ENCODE measurements around the gene MCOLN2.

Gene MCOLN2

DNA sequence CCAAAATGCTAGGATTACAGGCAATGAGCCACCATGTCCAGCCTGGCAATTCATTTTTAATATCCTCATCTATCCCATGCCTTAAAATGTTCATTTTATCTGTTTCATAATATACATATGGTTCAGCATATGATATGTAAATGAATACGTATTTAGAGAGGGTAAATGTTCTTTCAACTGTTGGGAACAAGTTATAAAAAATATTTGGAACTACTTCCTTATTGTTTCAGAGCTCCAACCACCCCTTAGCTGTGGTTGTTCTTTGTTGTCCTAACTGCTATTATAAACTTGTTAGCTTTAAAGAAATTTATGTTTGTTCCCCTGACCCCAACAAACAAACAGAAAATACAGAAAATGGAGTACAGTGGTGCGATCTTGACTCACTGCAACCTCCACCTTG is 14.5 kb downstream of the MCOLN2 start:
- DNase-seq = no peak

DNA sequence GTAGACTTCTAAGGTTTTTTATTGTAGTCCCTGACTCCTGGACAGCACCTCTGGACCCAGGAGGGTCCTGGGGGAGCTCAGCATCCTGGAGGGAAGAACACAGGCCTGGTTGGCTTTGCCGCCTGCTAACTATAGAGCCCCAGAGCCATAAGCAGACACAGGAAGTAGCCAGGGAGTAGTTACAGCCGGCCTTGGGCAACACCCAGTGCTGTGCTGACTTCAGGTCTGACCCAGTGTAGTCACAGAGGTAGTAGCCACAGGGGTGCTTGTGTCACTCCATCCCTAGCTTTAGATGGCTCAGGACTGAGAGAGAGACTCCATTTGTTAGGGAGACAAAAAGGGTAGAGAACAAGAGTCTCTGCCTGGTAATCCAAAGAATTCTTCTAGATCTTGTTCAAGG is 21.9 kb downstream of the MCOLN2 start:
- no peak for DNase-seq

DNA sequence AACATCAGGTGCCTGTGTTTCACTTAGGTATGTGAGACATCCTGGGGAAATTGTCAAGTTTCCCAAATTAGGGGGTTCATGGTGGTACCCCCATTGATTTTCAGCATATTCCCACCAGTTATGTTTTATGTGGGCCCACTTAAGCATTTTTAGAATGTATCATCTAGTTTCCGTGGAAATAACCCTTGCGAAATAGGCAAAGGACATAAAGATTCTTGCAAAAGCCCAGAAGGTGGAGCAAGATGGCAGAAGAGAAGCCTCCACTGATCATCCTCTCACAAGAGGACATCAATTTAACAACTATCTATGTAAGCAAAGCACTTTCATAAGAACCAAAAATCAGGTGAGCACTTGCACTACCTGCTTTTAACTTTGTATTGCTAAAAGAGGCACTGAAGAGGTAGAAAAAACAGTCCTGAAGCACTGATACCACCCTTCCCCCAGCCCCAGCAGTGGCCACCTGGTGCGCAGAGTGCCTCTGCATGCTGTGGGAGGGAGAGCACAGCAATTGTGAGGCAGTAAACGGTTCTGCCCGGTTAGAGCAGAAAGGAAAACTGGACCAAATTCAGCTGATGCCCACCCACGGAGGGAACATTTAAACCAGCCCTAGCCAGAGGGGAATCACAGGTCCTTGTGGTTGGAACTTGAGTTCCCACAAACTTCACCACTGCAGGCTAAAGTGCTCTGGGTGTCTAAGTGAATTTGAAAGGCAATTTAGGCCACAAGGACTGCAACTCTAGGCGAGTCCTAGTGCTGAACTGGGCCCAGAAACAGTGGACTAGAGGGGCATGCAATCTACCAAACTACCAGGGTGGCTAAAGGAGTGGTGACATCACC is 23.2 kb downstream of the MCOLN2 start:
- DNase-seq = no peak

DNA sequence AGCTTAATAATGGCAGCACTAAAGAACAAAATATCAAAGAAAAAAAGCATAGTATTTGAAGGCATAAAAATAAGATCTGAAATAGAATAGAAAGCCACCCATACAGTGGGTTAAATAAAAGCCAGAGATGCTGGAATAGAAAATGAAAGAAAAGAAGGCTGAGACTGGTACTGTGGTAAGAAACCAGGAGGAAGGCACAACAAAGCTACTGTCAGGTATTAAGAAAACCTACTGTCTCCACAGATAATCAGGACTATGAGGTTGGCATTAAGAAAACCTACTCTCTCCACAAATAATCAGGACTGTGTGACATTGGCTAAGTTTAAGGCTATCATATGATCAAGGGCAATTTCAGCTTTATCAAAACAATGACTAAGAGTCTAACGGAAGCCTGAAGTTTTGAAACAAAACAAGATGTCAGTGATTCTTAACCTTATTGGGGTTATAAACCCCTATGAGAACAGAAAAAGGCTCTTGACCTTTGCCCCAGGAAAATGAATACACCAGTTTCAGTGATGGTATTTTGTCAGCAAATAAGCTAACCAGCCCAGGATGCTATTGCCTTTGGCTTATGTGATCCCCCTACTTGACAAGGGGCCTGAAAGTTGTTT is 24.4 kb downstream of the MCOLN2 start:
- DNase-seq = no peak

DNA sequence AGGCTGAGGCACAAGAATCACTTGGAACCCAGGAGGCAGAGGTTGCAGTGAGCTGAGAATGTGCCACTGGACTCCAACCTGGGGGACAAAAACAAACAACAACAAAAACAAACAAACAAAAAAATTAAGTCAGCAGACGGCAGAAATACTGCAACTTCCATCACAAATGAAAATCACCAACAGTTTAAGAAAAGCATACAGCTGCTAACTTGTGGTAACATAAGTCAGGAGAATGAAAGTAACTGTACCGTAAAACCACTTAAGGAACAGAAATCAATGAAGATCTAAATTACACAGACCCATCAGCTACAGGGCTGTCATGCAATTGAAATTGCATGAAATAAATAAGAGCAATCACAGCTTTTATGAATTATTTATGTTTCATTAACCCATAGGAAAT is 25.0 kb downstream of the MCOLN2 start:
- DNase-seq = no peak

DNA sequence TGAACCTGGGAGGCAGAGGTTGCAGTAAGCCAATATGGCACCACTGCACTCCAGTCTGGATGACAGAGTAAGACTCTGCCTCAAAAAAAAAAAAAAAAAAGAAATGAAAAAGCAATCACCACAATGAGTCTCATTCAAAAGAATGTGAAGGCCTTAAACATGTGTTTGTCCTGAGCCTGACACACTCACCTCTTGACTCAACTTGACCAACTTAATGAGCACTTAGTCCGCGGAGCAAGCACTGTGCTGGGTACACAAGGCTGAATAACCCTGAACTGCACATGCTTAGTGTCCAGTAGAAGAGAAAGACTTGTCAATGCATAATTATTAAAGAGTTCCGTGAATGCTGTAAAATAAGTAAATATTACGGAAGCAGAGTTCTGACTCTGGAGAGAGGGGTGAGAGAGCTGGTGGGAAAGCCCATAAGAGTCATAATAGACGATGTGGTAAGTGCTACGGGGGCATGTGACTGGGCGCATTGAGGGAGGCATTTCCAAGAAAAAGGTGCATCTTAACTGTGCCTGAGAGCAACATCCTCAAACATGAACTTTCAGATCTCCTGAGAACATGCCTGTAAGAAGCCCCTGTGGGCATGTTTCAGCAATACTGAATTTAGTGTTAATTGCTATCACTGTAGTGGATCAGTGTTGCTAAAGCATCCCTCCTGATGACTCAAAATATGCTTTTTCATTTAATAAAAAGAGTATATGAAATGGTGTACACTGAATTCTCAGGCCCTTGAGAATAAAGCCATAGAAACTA is 27.2 kb downstream of the MCOLN2 start:
- no peak for DNase-seq

DNA sequence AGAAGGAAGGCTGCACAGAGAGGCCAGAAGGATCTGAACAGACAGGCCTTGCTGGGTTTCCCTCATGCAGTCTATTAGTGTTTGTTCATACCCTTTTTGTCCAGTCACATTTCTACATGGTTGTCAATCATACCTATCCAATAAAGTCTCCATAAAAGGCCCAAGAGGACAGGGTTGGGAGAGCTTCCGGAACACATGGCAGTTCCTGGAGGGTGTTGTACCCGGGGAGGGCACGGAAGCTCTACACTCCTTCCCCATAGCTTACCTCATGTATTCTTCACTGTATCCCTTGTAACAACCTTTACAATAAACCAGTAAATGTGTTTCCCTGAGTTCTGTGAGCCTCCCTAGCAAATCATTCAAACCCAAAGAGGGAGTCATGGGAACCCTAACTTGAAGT is 28.0 kb downstream of the MCOLN2 start:
- no peak for DNase-seq

DNA sequence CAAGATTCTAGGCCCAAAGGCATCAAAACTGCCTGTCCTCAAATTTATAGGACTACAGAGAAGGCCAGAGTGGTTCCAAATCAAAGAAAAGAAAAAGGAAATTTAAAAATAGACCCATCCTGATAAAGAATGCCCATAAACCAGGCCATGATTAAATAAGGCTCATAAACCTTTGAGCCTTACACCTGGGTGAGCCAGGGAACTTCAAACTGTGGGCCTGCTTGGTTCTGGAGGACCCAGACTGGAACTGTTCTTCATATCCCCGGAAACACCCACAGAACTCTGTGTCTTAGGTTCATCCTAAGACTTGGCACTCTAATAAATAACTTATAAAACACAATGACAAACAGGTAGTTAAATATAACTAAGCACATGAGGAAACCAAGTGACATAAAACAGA is 28.8 kb downstream of the MCOLN2 start:
- DNase-seq = no peak

DNA sequence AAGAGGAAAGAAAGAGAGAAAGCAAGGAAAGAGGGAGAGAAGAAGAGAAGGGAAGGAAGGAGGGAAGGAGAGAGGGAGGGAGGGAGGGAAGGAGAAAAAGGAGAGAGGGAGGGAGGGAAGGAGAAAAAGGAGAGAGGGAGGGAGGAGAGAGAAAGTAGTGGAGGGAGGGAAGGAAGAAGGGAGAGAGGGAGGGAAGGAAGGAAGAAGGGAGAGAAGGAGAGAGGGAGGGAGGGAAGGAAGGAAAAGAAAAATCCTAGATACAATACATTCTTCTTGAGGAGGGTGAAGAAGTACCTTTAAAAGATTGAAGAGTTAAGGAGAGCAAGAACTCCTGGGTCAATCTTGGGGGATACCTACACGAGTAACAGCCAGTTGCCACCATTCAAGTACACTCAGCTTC is 29.2 kb downstream of the MCOLN2 start:
- no peak for DNase-seq

DNA sequence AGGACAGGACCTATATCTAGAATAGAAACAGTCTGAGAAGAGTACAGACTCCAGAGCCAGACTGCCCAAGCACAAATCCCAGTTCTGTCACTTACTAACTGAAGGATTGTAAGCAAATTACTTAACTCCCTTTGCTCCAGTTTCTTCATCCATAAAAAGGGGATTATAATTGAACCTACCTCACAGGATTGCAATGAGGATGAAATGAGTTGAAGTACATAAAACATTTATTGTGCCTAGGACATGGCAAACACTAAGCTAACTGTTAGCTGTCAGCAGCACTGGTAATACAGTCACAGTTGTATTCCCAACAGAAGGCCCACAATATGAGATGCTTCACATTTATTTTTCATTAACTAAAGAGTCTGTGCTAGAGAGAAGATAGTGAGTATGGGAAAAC is 33.9 kb downstream of the MCOLN2 start:
- DNase-seq = no peak

DNA sequence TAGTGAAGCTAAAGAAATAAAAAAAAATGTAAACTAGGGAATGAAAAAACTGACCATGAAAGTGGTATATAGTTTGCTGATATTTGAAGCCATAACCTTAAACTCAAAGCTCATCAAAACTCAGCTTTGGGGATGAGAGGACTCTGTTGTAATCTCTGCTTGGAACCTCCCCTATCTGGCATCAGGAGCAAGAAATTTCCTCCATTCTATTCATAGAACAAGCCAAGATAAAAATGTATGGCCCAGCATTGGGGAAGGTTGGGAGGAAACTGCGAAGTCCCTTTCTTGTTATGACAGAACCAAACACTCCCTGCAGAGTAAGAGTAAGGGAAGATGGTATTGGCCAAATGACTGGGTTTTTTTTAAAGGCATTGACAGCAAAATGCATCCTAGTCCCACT is 35.6 kb downstream of the MCOLN2 start:
- no peak for DNase-seq

DNA sequence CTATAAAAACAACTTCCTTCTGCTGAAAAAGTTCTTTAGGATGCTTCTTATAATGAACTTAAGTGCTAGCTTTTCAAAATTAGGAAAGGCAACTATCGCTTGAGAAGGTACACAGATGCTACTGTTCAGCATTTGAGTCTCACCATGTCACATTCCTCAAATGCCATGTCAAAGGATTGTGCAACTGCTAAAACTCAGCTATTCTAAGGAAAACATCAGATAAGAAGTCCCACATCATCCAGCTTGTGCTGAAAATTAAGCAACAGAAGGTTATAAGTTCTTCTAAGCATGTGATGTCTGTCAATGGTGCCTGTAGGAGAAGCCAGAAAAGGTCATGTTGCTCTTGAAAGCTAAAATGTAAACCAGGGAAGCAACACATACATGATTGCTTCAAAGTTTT is 36.5 kb downstream of the MCOLN2 start:
- no peak for DNase-seq

DNA sequence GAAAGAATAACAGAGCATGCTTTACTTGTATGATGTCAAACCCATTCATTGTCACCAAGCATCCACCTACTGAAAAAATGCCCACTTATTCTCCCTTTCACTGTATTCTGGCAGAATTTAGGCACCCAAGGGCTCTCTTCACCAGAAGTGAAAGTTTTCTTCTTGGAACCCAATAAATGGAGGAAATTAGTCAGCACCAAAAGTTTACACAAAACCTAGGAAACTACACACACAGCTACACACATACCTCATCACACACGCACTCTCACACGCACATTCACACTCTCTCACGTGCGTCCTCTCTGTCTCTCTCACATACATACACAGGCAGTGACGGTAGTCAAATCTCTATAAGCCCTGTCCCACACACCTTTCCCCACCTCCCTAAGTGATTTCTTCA is 37.6 kb downstream of the MCOLN2 start:
- DNase-seq = no peak

DNA sequence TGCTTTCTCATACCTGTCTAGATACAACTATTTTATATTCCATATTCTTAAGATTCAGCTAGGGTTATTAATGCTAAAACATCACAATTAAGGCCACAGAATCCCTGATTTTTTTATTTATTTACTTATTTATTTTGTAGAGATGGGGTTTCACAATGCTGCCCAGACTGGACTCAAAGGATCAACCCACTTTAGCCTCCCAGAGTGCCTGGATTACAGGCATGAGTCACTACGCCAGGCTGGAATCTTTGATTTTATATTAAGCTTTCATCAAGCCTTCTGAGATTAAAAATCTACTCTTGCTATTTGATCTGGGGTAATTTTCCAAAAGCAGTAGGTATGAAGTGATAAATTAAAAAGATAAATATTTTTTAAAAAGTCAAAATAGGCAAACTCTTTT is 38.9 kb downstream of the MCOLN2 start:
- no peak for DNase-seq

DNA sequence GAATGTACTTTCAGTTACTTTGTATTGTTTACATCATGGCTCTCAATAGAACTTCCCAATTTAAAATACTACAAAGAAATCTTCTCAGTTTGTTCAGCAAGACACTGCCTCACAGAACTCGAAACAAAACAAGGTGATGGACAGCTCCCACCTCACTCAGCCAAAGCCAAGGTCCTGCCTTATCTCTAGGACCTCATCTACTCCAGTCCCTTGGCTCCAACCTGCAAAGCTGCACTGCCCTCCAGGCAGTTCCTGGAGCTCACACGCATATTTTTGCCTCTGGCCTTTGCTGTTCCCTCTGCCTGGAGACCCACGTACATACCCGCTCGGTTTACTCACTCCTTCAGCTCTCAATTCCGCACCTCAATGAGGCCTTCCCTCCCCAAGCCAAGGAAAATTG is 40.3 kb downstream of the MCOLN2 start:
- DNase-seq = no peak

DNA sequence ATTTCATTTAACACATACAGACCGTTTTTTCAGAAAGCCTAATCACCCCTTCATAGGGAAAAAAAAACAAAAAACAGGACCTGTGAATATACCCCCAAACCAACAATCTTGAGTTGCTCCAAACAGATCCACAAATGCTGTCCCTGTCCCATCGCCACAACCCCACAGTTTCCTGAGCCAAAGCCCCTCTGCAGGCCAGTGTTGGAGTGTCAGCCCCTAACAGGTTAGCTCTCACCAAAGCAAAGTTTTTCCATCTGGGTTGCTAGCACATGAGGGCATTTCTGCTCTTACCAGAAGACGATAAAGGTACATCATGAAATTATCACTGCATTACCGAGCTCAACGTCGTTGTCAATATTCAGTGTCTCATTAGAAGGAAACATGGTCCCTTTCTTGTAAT is 40.8 kb downstream of the MCOLN2 start:
- DNase-seq = no peak

DNA sequence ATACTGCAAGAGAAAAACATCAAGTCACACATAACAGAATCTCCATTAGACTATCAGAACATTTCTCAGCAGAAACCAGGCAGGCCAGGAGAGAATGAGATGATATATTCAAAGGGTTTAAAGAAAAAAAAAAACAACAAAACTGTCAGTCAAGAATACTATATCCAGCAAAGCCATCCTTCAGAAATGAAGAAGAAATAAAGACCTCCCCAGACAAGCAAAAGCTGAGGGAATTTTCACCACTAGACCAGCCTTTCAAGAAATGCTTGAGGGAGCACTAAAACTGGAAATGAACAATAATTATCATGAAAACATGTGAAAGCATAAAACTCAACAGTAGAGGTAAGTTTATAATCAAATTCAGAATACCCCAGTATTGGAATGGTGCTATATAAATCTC is 47.2 kb downstream of the MCOLN2 start:
- DNase-seq = no peak

DNA sequence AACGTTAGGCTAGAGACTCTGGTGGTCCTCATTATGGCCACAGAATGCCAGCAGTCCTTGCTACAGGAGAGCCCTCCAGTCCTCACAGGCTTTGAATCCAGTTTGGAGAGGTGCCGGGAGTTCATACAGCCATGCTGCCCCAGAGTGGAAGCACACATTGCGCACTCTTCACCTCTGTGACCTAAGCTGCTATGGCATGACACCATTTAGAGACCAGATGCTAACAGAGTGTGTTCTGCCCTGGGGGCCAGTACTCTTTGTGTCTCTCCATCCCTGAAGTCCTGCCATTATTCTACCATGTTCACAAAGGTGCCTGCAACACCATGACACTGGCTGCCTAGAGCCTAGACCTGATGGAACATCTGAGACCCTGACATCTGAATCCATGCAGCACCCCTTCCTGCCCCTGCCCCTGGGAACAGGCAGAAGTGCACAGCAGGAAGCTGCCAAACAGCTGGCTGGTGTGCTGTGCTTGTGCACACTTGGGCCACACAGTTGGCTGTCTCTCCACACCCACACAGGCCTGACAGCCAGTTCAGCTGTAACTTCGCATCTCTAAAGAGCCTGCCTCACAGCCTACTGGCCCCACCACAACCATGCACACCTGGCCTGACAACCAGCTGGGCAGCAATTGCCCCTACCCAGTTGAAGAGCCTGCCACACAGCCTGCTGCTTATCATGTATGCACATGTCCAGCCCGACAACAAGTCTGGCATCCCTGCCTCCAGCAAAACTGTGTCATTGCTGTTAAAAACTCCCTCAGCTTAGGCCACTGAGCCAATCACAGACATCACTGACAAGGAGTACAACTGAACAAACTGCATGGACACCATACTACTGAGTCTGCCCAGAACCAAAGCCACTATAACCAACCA is 49.1 kb downstream of the MCOLN2 start:
- DNase-seq = no peak

DNA sequence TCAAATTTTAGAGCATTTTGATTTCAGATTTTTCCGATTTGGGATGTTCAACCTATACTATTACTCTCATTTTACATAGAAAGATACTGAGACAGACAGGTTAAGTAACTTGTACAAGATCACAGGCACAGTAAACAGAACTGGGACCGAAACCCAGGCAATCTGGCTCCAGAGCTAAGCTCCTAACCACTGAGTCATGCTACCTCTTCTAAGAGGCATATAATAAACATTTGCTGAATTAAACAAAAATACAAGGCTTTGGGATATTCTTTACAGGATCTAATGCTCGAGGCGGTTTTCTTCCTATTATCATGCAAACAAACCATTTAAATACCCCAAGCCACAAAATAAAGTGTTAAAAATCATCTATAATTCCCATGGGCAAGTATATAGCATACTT is 50.3 kb downstream of the MCOLN2 start:
- DNase-seq = no peak

DNA sequence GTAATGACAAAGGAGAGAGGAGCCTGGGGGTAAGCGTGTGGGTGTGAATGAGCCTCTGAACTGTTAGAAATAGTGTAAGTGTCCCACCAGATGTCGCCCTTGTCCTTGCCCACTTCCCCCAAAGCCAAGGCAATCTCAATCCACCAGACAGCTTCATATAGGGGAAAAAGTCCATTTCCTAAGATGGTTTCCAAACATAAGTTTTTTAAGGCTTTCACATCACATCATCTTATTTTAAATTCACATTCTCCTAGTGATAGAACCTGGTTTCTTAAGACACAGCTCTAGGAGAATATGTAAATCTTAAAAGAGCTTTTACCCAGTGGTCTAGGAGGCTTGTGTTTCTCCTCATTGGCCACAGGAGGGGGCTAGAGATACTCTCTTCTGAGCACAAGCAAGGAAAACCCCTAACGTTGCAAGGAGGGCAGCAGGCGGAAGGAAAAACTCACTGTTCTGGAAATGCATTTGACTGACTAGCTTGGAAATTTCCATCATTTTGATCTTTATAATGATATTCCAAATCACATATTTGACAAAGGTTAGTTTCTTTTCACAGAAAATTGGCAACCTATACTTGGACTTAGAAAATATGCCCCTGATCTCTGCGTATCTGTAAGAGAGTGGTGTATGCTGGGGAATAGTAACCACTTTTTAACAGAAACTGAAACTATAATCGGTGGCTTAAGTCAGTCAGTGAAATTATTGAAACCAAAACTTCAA is 52.0 kb downstream of the MCOLN2 start:
- DNase-seq = peak; percentile 88

DNA sequence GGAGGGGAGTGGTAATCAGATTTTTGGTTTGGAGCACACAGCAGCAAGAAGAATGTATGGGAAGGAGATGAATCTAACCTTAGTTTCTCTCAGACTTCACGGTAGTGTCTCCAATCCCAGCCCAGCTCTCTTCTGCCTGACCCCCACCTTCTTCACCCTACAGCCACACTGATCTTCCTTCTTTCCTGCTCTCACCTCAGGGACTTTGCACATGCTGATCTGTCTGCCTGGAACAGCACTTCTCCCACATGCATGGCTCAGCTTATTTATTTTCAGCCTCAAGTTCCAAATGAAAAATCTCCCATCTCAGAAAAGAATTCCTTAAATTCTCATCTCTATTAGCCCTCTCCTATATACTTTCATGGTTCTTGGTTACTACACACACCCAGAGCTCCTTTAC is 55.1 kb downstream of the MCOLN2 start:
- no peak for DNase-seq

DNA sequence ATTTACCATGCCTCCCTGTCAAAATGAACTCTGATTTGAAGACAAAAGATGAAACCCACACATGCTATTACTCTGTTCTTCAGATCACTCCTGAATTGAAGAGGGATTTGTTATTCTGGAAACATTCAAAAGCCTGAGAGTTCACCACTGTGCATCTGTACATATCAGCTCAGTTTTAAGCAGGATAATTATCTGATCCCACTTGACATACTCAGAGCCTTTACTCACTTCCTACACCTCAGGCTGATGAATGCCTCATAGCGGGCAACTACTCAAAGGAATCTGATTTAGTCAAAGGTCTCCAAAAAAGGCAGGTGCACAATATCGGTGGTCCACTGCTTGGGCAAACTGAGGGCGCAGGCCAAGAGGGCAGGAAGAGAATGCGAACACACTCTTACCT is 56.4 kb downstream of the MCOLN2 start:
- no peak for DNase-seq

All from NCI-H1417 treated with DMSO at 0.1 percent for 48 hours (cell line).